Adrenal gland (tissue), 12 donors: ENCODE results near the gene NECAB3. TPM values are rescaled to one million over a fixed set of nuclear protein-coding genes. Genes with fewer than 3 reads are reported as not detected.
"Not testable (repeated sequence)": the region's sequence is repeated elsewhere in the genome, so short reads cannot be mapped to it uniquely, and the experiment has no call there.

Source experiments
- DNase-seq, 7 donors: peaks; one replicate each; pipeline ENCODE4 v3.0.0-alpha.2; 2019 to 2020
- H3K27ac ChIP-seq, 5 donors: fragments of 200-600 bp; sonication (generic) in 4 of 5; 1 replicate in 3 of 5; 2 replicates in 2 of 5; pipeline versions ENCODE4 v1.5.1 to v1.8.0; 2016 to 2020; ENCODE audit warnings: mild to moderate bottlenecking in 1 of 5
- H3K27me3 ChIP-seq: fragments of 200-600 bp; 2 replicates; pipeline ENCODE4 v1.8.0; 2021
- H3K36me3 ChIP-seq, 2 donors: fragments of 200-600 bp; replicated peaks in 1 of 2; 1 replicate in 1 of 2; 2 replicates in 1 of 2; pipeline versions ENCODE4 v1.5.1 to v1.8.0; 2018 to 2022
- H3K4me1 ChIP-seq, 2 donors: fragments of 200-600 bp; replicated peaks in 1 of 2; 1 replicate in 1 of 2; 2 replicates in 1 of 2; pipeline versions ENCODE4 v1.5.1 to v1.8.0; 2018 to 2021
- H3K4me3 ChIP-seq, 4 donors: fragments of 200-600 bp; sonication (generic) in 3 of 4; one replicate each; pipeline ENCODE4 v1.5.1; 2016 to 2018
- H3K9me3 ChIP-seq, 3 donors: fragments of 200-600 bp; sonication (generic) in 1 of 3; replicated peaks in 1 of 3; 1 replicate in 2 of 3; 2 replicates in 1 of 3; pipeline versions ENCODE4 v1.5.1 to v1.8.0; 2016 to 2021
- CTCF ChIP-seq, 6 experiments: fragments of 450-650 bp in 4 of 6; fragments of 200-600 bp in 2 of 6; sonication (generic) in 1 of 6; IDR thresholded peaks; 1 replicate in 5 of 6; 2 replicates in 1 of 6; pipeline versions ENCODE4 v1.5.1 to v1.8.0; 2016 to 2021; ENCODE audit warnings: antibody characterized with exemption in 6 of 6, mild to moderate bottlenecking in 2 of 6, moderate library complexity in 1 of 6
- POLR2A ChIP-seq, 2 donors: fragments of 450-650 bp; IDR thresholded peaks; one replicate each; pipeline ENCODE4 v1.6.1; 2017; ENCODE audit warnings: antibody characterized with exemption in 2 of 2, mild to moderate bottlenecking in 2 of 2, moderate library complexity in 1 of 2
- WGBS, 4 donors: extraction: QIAGEN DNeasy Blood & Tissue Kit in 2 of 4; methylation state at CpG; one replicate each; pipeline versions ENCODE4 v1.1.5 to v1.1.7; 2013 to 2017; 5-methylcytosine and 5-hydroxymethylcytosine counted together
- intact Hi-C, 2 donors: fragments of 100-400 bp; cut with DNase I; formaldehyde crosslinking; loops; one replicate each; pipeline versions ENCODE4 v1.14.1 to v1.15.0; 2022 to 2023
- polyA plus RNA-seq, 3 donors: library from polyadenylated mRNA; stranded (reverse); fragments of 200-250 nt in 2 of 3; fragments of 350-450 nt in 1 of 3; fragmentation: Illumina TruSeq in 1 of 3; extraction: RNeasy Lipid Tissue Mini Kit (QIAGEN cat#74804) in 1 of 3; gene quantifications; one replicate each; pipeline ENCODE4 v1.2.3, GENCODE V29; 2013 to 2014
- total RNA-seq, 9 donors: library from RNA; depleted of rRNA in 4 of 9; stranded (reverse); fragments of >200 nt in 4 of 9; fragments of 120-200 nt in 1 of 9; fragmentation: NEBNext Ultra II Directional in 1 of 9; extraction: Animal tissue kit (Norgen Biotek cat#: 25700) in 1 of 9; gene quantifications; one replicate each; pipeline versions ENCODE4 v1.1.0 to v1.2.4, GENCODE V29; 2013 to 2023
- donor health status: healthy with polysubstance abuse.
- donor health status: Bipolar disorder and iron deficiency.
- donor health status: DM: yes; HTN: yes; CAD: no.
- donor health status: DM: no; HTN: no; CAD: no.
- donor health status: DM: no; HTN: no; CAD: no.
- donor health status: DM: yes; HTN: yes; CAD: no.

The NECAB3 gene
- total and polyA plus RNA-seq, 12 donors, result 23.4 to 279 (median 142) TPM

GRCh38 chr20:33636776-33637175, 37.5 kb downstream of the NECAB3 start:
- TF ChIP-seq CTCF (IDR thresholded peaks at IDR 0.05), result no peak
- no peak for TF ChIP-seq POLR2A (IDR thresholded peaks at IDR 0.05)
- DNase-seq, result no peak
- H3K27me3 ChIP-seq, result no peaks in the 10 kb centered on the region
- no peak overlapping the region for H3K27ac ChIP-seq
- 81 to 100% (median 96%) methylated on average over 1 of the region's 1 CpG for WGBS, 4 donors
- H3K36me3 ChIP-seq, result peaks cover 0 to 20% of the 10 kb centered on the region in 2 donors
- no peaks in the 10 kb centered on the region for H3K4me1 ChIP-seq
- H3K4me3 ChIP-seq, result no peak overlapping the region
- H3K9me3 ChIP-seq, result no peaks in the 10 kb centered on the region
- intact Hi-C loops, result no loop called here

- no peak for DNase-seq
- no peaks in the 10 kb centered on the region for H3K27me3 ChIP-seq
- 85 to 97% (median 95%) methylated on average over 3 of the region's 3 CpGs for WGBS, 4 donors
- intact Hi-C loops, result no loop called here
- no peaks in the 10 kb centered on the region for H3K4me1 ChIP-seq
- H3K4me3 ChIP-seq, result no peak overlapping the region
- no peak for TF ChIP-seq CTCF (IDR thresholded peaks at IDR 0.05)
- no peak for TF ChIP-seq POLR2A (IDR thresholded peaks at IDR 0.05)
- H3K27ac ChIP-seq, result no peak overlapping the region
- H3K9me3 ChIP-seq, result no peaks in the 10 kb centered on the region
- peaks cover 0 to 14% of the 10 kb centered on the region in 2 donors for H3K36me3 ChIP-seq
Observed at GRCh38 chr20:33635341-33635740, 38.9 kb downstream of the NECAB3 start.

- 84 to 87% (median 86%) methylated on average over 4 of the region's 4 CpGs for WGBS, 4 donors
- H3K27ac ChIP-seq, H3K27me3 ChIP-seq, DNase-seq, H3K9me3 ChIP-seq, intact Hi-C loops, H3K4me1 ChIP-seq, H3K4me3 ChIP-seq: not testable (repeated sequence)
- peaks cover 0 to 18% of the 10 kb centered on the region in 2 donors for H3K36me3 ChIP-seq
Observed at GRCh38 chr20:33631910-33632309, 42.3 kb downstream of the NECAB3 start.

- Histone ChIP-seq H3K36me3 (peaks cover 0 to 21% of the 10 kb centered on the region in 2 donors), H3K27me3 (no peaks in the 10 kb centered on the region), H3K4me1 (no peaks in the 10 kb centered on the region), H3K27ac (no peak overlapping the region), H3K4me3 (no peak overlapping the region), H3K9me3 (no peaks in the 10 kb centered on the region)
- intact Hi-C loops, result no loop called here
- TF ChIP-seq CTCF (IDR thresholded peaks at IDR 0.05), result no peak
- TF ChIP-seq POLR2A (IDR thresholded peaks at IDR 0.05), result no peak
- no peak for DNase-seq
- 81 to 95% (median 92%) methylated on average over 4 of the region's 4 CpGs for WGBS, 4 donors
Observed at GRCh38 chr20:33630507-33630906, 43.7 kb downstream of the NECAB3 start.

- H3K36me3 ChIP-seq, result peaks cover 0 to 21% of the 10 kb centered on the region in 2 donors
- no peaks in the 10 kb centered on the region for H3K4me1 ChIP-seq
- TF ChIP-seq POLR2A (IDR thresholded peaks at IDR 0.05) (no peak), CTCF (IDR thresholded peaks at IDR 0.05) (no peak)
- no peak for DNase-seq
- intact Hi-C loops, result no loop called here
- 85 to 96% (median 93%) methylated on average over 5 of the region's 5 CpGs for WGBS, 4 donors
- H3K9me3 ChIP-seq, result no peaks in the 10 kb centered on the region
- no peaks in the 10 kb centered on the region for H3K27me3 ChIP-seq
- no peak overlapping the region for H3K4me3 ChIP-seq
- no peak overlapping the region for H3K27ac ChIP-seq
Observed at GRCh38 chr20:33629979-33630378, 44.2 kb downstream of the NECAB3 start.
